Loucy (cell line): ENCODE results near the gene RGPD8.

Experiments used
- H2AFZ ChIP-seq: fragments of 200-600 bp; sonication (generic); 2 replicates; pipeline ENCODE4 v1.6.0; 2016; ENCODE audit warnings: antibody characterized with exemption, mild to moderate bottlenecking, low read length, moderate library complexity
- H3F3A ChIP-seq: fragments of 200-600 bp; 2 replicates; pipeline ENCODE4 v1.6.0; 2016; ENCODE audit warnings: antibody characterized with exemption, low read depth, mild to moderate bottlenecking
- H3K27me3 ChIP-seq: fragments of 200-600 bp; sonication (generic); 2 replicates; pipeline ENCODE4 v1.6.1; 2014; ENCODE audit warnings: low read length, mild to moderate bottlenecking; ENCODE audit not compliant: insufficient read depth, poor library complexity, severe bottlenecking
- H3K36me3 ChIP-seq: fragments of 200-600 bp; sonication (generic); 2 replicates; pipeline ENCODE4 v1.6.1; 2016; ENCODE audit warnings: low read length; ENCODE audit not compliant: insufficient read depth
- H3K4me1 ChIP-seq: fragments of 200-600 bp; sonication (generic); 2 replicates; pipeline ENCODE4 v1.5.1; 2014; ENCODE audit warnings: low read length, mild to moderate bottlenecking; ENCODE audit not compliant: insufficient read depth, poor library complexity, severe bottlenecking
- H3K4me2 ChIP-seq: fragments of 200-600 bp; sonication (generic); 2 replicates; pipeline ENCODE4 v1.6.0; 2014; ENCODE audit warnings: antibody characterized with exemption, low read length, low read depth, mild to moderate bottlenecking; ENCODE audit not compliant: poor library complexity, severe bottlenecking
- H3K4me3 ChIP-seq: fragments of 200-600 bp; sonication (generic); 2 replicates; pipeline ENCODE4 v1.5.1; 2014; ENCODE audit warnings: low read length, mild to moderate bottlenecking, mixed read lengths; ENCODE audit not compliant: poor library complexity, severe bottlenecking
- H3K79me2 ChIP-seq: fragments of 200-600 bp; sonication (generic); 2 replicates; pipeline ENCODE4 v1.6.1; 2014; ENCODE audit warnings: low read length; ENCODE audit not compliant: insufficient read depth
- H3K9ac ChIP-seq: fragments of 200-600 bp; sonication (generic); 2 replicates; pipeline ENCODE4 v1.6.0; 2014; ENCODE audit warnings: mild to moderate bottlenecking, low read depth, low read length, moderate library complexity; ENCODE audit not compliant: poor library complexity, severe bottlenecking
- H3K9me2 ChIP-seq: fragments of 200-600 bp; sonication (generic); replicated peaks from 2 replicates; pipeline ENCODE4 v1.6.1; 2016; ENCODE audit warnings: low read depth, low read length, mixed read lengths
- H3K9me3 ChIP-seq: fragments of 200-600 bp; sonication (generic); 2 replicates; pipeline ENCODE4 v1.6.1; 2014; ENCODE audit warnings: mild to moderate bottlenecking, antibody characterized with exemption, low read length, low read depth; ENCODE audit not compliant: insufficient read depth
- H4K20me1 ChIP-seq: fragments of 200-600 bp; sonication (generic); 2 replicates; pipeline ENCODE4 v1.6.0; 2014; ENCODE audit warnings: antibody characterized with exemption, low read length, mild to moderate bottlenecking; ENCODE audit not compliant: insufficient read depth, poor library complexity, severe bottlenecking
- CTCF ChIP-seq: fragments of 200-600 bp; sonication (generic); conservative IDR thresholded peaks from 2 replicates; pipeline ENCODE4 v1.5.1; 2014; ENCODE audit warnings: mild to moderate bottlenecking, antibody characterized with exemption, low read length
- EZH2phosphoT487 ChIP-seq: fragments of 200-600 bp; IDR thresholded peaks from 2 replicates; pipeline ENCODE4 v1.6.1; 2018; ENCODE audit warnings: antibody characterized with exemption, mild to moderate bottlenecking, moderate library complexity, borderline replicate concordance

RGPD8 gene

GRCh38 chr2:112465382-112465781, 31.9 kb upstream of the RGPD8 start:
- H3K9ac ChIP-seq = no peak overlapping the region
- no peaks in the 10 kb centered on the region for H3K9me2 ChIP-seq
- no peaks in the 10 kb centered on the region for H3K9me3 ChIP-seq
- H3K79me2 ChIP-seq = no peaks in the 10 kb centered on the region
- no peaks in the 10 kb centered on the region for H3K36me3 ChIP-seq
- H3K4me3 ChIP-seq = no peak overlapping the region
- H3K4me2 ChIP-seq = no peak overlapping the region
- H3K4me1 ChIP-seq = no peaks in the 10 kb centered on the region
- TF ChIP-seq EZH2phosphoT487 = no peak
- TF ChIP-seq CTCF = peak; percentile 49
- no peaks in the 10 kb centered on the region for H3K27me3 ChIP-seq
- H3F3A ChIP-seq = no peaks in the 10 kb centered on the region
- H2AFZ ChIP-seq = no peak overlapping the region
- H4K20me1 ChIP-seq = no peaks in the 10 kb centered on the region

- no peaks in the 10 kb centered on the region for H3K9me3 ChIP-seq
- no peak overlapping the region for H3K4me2 ChIP-seq
- TF ChIP-seq EZH2phosphoT487 (no peak), CTCF (no peak)
- H3K36me3 ChIP-seq = no peaks in the 10 kb centered on the region
- no peaks in the 10 kb centered on the region for H3K27me3 ChIP-seq
- no peak overlapping the region for H2AFZ ChIP-seq
- no peak overlapping the region for H3K4me3 ChIP-seq
- H3K79me2 ChIP-seq = no peaks in the 10 kb centered on the region
- no peak overlapping the region for H3K9ac ChIP-seq
- no peaks in the 10 kb centered on the region for H3K9me2 ChIP-seq
- H3F3A ChIP-seq = no peaks in the 10 kb centered on the region
- no peaks in the 10 kb centered on the region for H4K20me1 ChIP-seq
- H3K4me1 ChIP-seq = no peaks in the 10 kb centered on the region
Measured at GRCh38 chr2:112463256-112463655, 29.8 kb upstream of the RGPD8 start.

- no peaks in the 10 kb centered on the region for H3K36me3 ChIP-seq
- H3K9me3 ChIP-seq = no peaks in the 10 kb centered on the region
- no peaks in the 10 kb centered on the region for H3K27me3 ChIP-seq
- no peak overlapping the region for H2AFZ ChIP-seq
- no peaks in the 10 kb centered on the region for H3F3A ChIP-seq
- TF ChIP-seq CTCF (no peak), EZH2phosphoT487 (no peak)
- no peaks in the 10 kb centered on the region for H3K9me2 ChIP-seq
- no peaks in the 10 kb centered on the region for H3K79me2 ChIP-seq
- H3K4me1 ChIP-seq = no peaks in the 10 kb centered on the region
- no peak overlapping the region for H3K4me2 ChIP-seq
- H3K4me3 ChIP-seq = no peak overlapping the region
- no peak overlapping the region for H3K9ac ChIP-seq
- no peaks in the 10 kb centered on the region for H4K20me1 ChIP-seq
Measured at GRCh38 chr2:112462178-112462577, 28.7 kb upstream of the RGPD8 start.
